ENCODE measurements around the gene PRSS35.
A peak's percentile ranks its signal among the peaks of the same experiment; 100 is the strongest.
"Not testable (repeated sequence)": the region's sequence is repeated elsewhere in the genome, so short reads cannot be mapped to it uniquely, and the experiment has no call there.

Gene PRSS35

GRCh38 chr6:83518816-83519480, 6.6 kb downstream of the PRSS35 start:
- peak in 1 of 3 donors; percentile 34 for DNase-seq

- DNase-seq, result peak; percentile 60 to 81 (median 78)
These were observed 23.8 kb downstream of the PRSS35 start for GRCh38 chr6:83536034-83536646.

GRCh38 chr6:83536647-83537589, 24.6 kb downstream of the PRSS35 start:
- no peak for DNase-seq

GRCh38 chr6:83539678-83540077, 27.3 kb downstream of the PRSS35 start:
- DNase-seq, result no peak

GRCh38 chr6:83546636-83547035, 34.3 kb downstream of the PRSS35 start:
- DNase-seq, result peak; percentile 40 to 48 (median 44)

- peak in 2 of 3 donors; percentile 24 to 25 for DNase-seq
These were observed 38.1 kb downstream of the PRSS35 start for GRCh38 chr6:83550482-83550881.

- DNase-seq, result not testable (repeated sequence)
These were observed 39.4 kb downstream of the PRSS35 start for GRCh38 chr6:83551748-83552147.

GRCh38 chr6:83556871-83557270, 44.5 kb downstream of the PRSS35 start:
- no peak for DNase-seq

- no peak for DNase-seq
These were observed 46.6 kb downstream of the PRSS35 start for GRCh38 chr6:83558975-83559374.

GRCh38 chr6:83571663-83572185, 59.4 kb downstream of the PRSS35 start:
- peak in 1 of 3 donors; percentile 20 for DNase-seq

GRCh38 chr6:83574783-83575182, 62.4 kb downstream of the PRSS35 start:
- no peak for DNase-seq

All from suppressor macrophage treated with lipopolysaccharide for 1 hour (primary cell).